ENCODE measurements around the gene MECP2. TPM values are rescaled to one million over a fixed set of nuclear protein-coding genes. Genes with fewer than 3 reads are reported as not detected.

Gene MECP2
- total RNA-seq, 1 donor from 2014 or later, result 58.2 TPM

GRCh38 chrX:154072192-154072591 lies 25.3 kb downstream of the MECP2 start:
- Mint-ChIP-seq H3K27me3 (ENCODE audit: low read depth) (no peaks in the 10 kb centered on the region), H3K4me1 (ENCODE audit: low read depth) (peaks cover 22% of the 10 kb centered on the region), H3K9me3 (no peaks in the 10 kb centered on the region), H3K36me3 (ENCODE audit: low read depth) (peaks cover 24% of the 10 kb centered on the region), H3K27ac (no peak overlapping the region), H3K4me3 (ENCODE audit: low read depth) (no peak overlapping the region)
- no peak for DNase-seq (ENCODE audit: low spot score)
- intact Hi-C loops (cut with micrococcal nuclease), result no loop called here

- Mint-ChIP-seq H3K27me3 (ENCODE audit: low read depth) (no peaks in the 10 kb centered on the region), H3K36me3 (ENCODE audit: low read depth) (peaks cover 13% of the 10 kb centered on the region), H3K4me3 (ENCODE audit: low read depth) (no peak overlapping the region), H3K9me3 (no peaks in the 10 kb centered on the region), H3K27ac (no peak overlapping the region), H3K4me1 (ENCODE audit: low read depth) (peaks cover 14% of the 10 kb centered on the region)
- no peak for DNase-seq (ENCODE audit: low spot score)
- intact Hi-C loops (cut with micrococcal nuclease), result no loop called here
These were observed 29.0 kb downstream of the MECP2 start for GRCh38 chrX:154068560-154068959.

- intact Hi-C loops (cut with micrococcal nuclease), result no loop called here
These were observed 32.7 kb downstream of the MECP2 start for GRCh38 chrX:154064637-154065435.

DNA sequence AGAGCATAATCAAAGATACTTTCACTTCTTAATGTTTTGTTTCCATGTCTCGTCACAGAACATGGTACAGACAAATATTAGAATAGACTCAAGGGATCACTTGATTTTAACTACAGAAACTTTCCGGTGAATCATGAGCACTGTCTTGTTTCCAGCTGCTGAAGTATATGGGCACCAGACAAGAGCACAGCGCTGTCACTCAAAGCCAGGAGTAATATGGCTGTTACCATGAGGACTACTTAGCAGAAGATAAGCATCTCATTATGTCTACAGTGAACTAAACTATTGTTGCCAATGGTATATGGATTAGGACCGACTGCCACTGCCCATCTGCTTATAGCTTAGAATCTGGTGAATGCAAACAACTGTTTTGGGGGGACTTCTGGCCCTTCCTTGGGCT lies 34.3 kb downstream of the MECP2 start:
- intact Hi-C loops (cut with micrococcal nuclease), result no loop called here
- Mint-ChIP-seq H3K4me1 (ENCODE audit: low read depth) (peaks cover 39% of the 10 kb centered on the region), H3K36me3 (ENCODE audit: low read depth) (peaks cover 24% of the 10 kb centered on the region), H3K4me3 (ENCODE audit: low read depth) (no peak overlapping the region), H3K27ac (no peak overlapping the region), H3K27me3 (ENCODE audit: low read depth) (no peaks in the 10 kb centered on the region), H3K9me3 (no peaks in the 10 kb centered on the region)
- DNase-seq (ENCODE audit: low spot score), result no peak

More at GRCh38 chrX:154064637-154065435, 32.7 kb downstream of the MECP2 start:
- Mint-ChIP-seq H3K27ac (peak overlapping the region; percentile 3), H3K4me1 (ENCODE audit: low read depth) (peaks cover 28% of the 10 kb centered on the region), H3K4me3 (ENCODE audit: low read depth) (no peak overlapping the region), H3K27me3 (ENCODE audit: low read depth) (no peaks in the 10 kb centered on the region), H3K36me3 (ENCODE audit: low read depth) (peaks cover 16% of the 10 kb centered on the region), H3K9me3 (no peaks in the 10 kb centered on the region)
- DNase-seq (ENCODE audit: low spot score), result no peak

DNA sequence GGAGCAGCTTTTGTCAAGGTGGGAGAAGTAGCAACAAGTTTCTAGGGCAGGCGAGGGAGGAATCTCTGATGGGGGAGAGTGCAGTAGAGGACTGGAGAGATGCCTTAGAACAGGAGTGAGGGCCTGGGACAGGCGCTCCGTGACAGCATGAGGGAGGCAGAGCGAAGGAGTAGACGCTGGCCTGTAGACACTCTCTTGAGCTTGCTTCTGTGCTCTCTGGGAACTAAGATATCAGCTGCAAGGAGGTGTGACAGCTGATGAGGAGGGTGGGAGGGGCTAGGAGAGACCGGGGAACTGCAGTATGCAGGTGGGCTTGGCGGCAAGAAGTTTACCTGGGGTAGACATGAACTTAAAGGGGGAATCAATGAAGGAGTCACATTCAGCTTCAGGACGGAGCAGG lies 35.7 kb downstream of the MECP2 start:
- H3K27ac Mint-ChIP-seq, result no peak overlapping the region
- H3K27me3 Mint-ChIP-seq (ENCODE audit: low read depth), result no peaks in the 10 kb centered on the region
- H3K36me3 Mint-ChIP-seq (ENCODE audit: low read depth), result peaks cover 33% of the 10 kb centered on the region
- no peak for DNase-seq (ENCODE audit: low spot score)
- H3K4me3 Mint-ChIP-seq (ENCODE audit: low read depth), result no peak overlapping the region
- H3K9me3 Mint-ChIP-seq, result no peaks in the 10 kb centered on the region
- H3K4me1 Mint-ChIP-seq (ENCODE audit: low read depth), result peaks cover 50% of the 10 kb centered on the region
- intact Hi-C loops (cut with micrococcal nuclease), result no loop called here

DNA sequence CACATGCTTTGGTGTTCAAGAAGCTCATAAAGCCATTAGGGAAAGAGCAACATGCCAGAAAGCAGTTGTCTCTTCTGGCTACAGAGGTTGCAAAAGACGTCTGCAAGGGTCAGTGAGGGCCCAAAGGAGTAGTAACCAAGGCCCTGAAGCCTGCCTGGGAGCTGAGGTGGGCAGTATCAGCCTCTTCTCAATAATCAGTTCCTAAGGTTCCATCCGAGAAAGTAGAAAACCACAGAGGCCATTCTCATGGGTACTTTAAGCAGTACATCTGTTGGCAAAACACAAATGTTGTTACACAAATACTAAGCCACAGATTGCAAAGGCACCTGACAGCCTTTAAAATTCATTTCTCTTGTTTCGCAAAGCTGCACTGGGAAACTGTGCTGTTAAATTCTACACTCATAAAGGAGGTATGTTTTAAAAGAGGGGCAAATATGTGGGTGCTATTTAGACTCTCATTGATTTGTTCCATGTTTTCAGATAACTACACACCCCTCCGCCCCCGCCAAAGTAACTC lies 37.7 kb downstream of the MECP2 start:
- Mint-ChIP-seq H3K27ac (peak overlapping the region; percentile 27), H3K4me3 (ENCODE audit: low read depth) (no peak overlapping the region), H3K36me3 (ENCODE audit: low read depth) (peaks cover 44% of the 10 kb centered on the region), H3K4me1 (ENCODE audit: low read depth) (peaks cover 52% of the 10 kb centered on the region), H3K27me3 (ENCODE audit: low read depth) (no peaks in the 10 kb centered on the region), H3K9me3 (no peaks in the 10 kb centered on the region)
- no peak for DNase-seq (ENCODE audit: low spot score)
- intact Hi-C loops (cut with micrococcal nuclease), result loop anchor here (5.0 kb wide), 1 partner anchor 38 kb away; the partner anchor contains the start of gene MECP2

DNA sequence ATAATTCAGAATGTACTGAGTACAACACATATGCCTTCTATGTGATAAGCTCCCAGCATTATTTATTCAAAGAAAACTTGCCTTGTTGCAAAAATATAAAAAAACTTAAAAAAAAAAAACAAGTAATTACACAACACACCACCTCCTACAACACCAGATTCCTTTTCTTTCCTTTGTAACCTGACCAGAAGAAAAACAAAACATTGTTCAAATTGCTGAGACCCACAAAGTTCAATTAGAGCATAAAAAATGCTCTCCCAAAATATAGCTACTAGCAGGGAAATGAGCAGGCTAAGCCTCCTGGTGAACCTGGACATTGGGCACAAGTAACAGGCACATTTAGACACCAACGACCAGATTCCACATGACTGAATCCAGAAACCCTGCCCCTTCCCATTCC lies 38.3 kb downstream of the MECP2 start:
- peaks cover 39% of the 10 kb centered on the region for H3K36me3 Mint-ChIP-seq (ENCODE audit: low read depth)
- no peak for DNase-seq (ENCODE audit: low spot score)
- H3K4me3 Mint-ChIP-seq (ENCODE audit: low read depth), result no peak overlapping the region
- intact Hi-C loops (cut with micrococcal nuclease), result loop anchor here (5.0 kb wide), 1 partner anchor 38 kb away; the partner anchor contains the start of gene MECP2
- no peaks in the 10 kb centered on the region for H3K27me3 Mint-ChIP-seq (ENCODE audit: low read depth)
- no peaks in the 10 kb centered on the region for H3K9me3 Mint-ChIP-seq
- peak overlapping the region; percentile 27 for H3K27ac Mint-ChIP-seq
- peaks cover 48% of the 10 kb centered on the region for H3K4me1 Mint-ChIP-seq (ENCODE audit: low read depth)

DNA sequence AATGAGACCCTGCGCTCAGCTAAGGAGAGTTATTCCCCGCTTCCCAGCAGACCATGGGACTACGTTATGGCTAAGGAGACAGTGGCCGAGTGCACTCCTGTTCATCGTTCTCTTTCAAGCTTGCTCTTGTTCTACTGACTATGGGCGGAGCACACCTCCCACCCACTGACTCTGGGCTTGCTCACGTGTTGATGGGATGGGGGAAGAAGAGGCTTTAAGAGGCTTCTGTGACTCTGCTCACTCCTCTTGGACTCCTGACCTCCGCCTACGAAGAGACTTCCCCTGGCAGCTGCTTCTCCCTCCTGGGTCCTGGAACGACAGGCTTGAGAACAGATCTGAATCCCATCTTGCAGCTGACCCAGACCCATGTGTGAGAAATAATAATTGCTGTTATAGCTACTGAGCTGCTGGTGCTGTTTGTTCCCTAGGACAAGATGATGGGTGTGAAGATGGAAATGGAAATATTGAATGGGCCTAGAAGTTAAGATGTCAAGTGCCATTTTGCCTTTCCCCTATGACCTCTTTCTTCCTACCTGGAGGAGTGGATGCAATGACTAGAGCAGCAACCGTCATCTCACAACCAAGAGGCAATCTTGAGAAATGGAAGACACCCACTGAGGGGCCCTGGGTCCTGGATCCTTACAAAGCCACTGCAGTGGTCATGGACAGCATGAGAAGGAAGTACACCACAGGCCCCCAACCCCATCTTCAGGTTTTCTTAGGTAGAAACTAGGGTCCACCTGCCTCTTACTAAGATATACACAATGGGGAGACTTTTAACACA lies 39.1 kb downstream of the MECP2 start:
- no peak for DNase-seq (ENCODE audit: low spot score)
- peaks cover 43% of the 10 kb centered on the region for H3K4me1 Mint-ChIP-seq (ENCODE audit: low read depth)
- no peak overlapping the region for H3K4me3 Mint-ChIP-seq (ENCODE audit: low read depth)
- peak overlapping the region; percentile 78 for H3K27ac Mint-ChIP-seq
- peaks cover 38% of the 10 kb centered on the region for H3K36me3 Mint-ChIP-seq (ENCODE audit: low read depth)
- H3K27me3 Mint-ChIP-seq (ENCODE audit: low read depth), result no peaks in the 10 kb centered on the region
- no peaks in the 10 kb centered on the region for H3K9me3 Mint-ChIP-seq
- intact Hi-C loops (cut with micrococcal nuclease), result loop anchor here (5.0 kb wide), 1 partner anchor 39 kb away; the partner anchor contains the start of gene MECP2

GRCh38 chrX:154057791-154058190 lies 39.7 kb downstream of the MECP2 start:
- Mint-ChIP-seq H3K4me3 (ENCODE audit: low read depth) (no peak overlapping the region), H3K27me3 (ENCODE audit: low read depth) (no peaks in the 10 kb centered on the region), H3K36me3 (ENCODE audit: low read depth) (peaks cover 38% of the 10 kb centered on the region), H3K4me1 (ENCODE audit: low read depth) (peaks cover 42% of the 10 kb centered on the region), H3K27ac (peak overlapping the region; percentile 65), H3K9me3 (no peaks in the 10 kb centered on the region)
- DNase-seq (ENCODE audit: low spot score), result no peak
- intact Hi-C loops (cut with micrococcal nuclease), result loop anchor here (5.0 kb wide), 1 partner anchor 40 kb away; the partner anchor contains the start of gene MECP2

GRCh38 chrX:154056770-154057241 lies 40.7 kb downstream of the MECP2 start:
- H3K27ac Mint-ChIP-seq, result peak overlapping the region; percentile 65
- H3K9me3 Mint-ChIP-seq, result no peaks in the 10 kb centered on the region
- H3K36me3 Mint-ChIP-seq (ENCODE audit: low read depth), result peaks cover 35% of the 10 kb centered on the region
- no peak for DNase-seq (ENCODE audit: low spot score)
- no peaks in the 10 kb centered on the region for H3K27me3 Mint-ChIP-seq (ENCODE audit: low read depth)
- no peak overlapping the region for H3K4me3 Mint-ChIP-seq (ENCODE audit: low read depth)
- intact Hi-C loops (cut with micrococcal nuclease), result loop anchor here (5.0 kb wide), 1 partner anchor 40 kb away; the partner anchor contains the start of gene MECP2
- H3K4me1 Mint-ChIP-seq (ENCODE audit: low read depth), result peaks cover 42% of the 10 kb centered on the region

DNA sequence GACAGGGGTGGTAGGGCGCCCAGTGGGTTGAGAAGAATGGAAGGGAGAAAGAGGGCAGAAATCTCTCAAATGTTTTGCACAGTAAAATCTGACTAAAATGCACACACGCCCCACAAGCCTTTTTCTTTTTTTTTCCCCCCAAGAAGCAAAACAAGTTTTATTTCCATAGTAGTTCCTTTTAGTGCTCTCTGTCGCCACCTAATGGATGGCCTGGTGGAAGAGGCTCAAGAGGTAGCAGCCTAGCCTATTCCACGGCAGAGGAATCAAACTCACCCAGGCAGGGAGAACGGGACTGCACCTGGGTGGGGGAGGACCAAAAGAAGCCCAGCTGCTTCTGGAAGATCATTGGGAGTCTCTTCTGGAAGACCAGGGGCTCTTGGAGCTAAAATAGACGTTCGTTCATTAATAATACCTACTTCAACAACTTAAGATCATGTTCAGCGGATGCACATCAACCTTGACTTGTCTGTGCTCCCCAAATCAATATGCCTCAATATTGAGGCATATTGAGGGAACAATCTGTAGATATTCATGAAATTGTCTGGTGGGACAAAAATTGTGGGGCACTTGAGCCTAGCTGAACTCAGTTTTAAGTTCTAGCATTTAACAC lies 46.2 kb downstream of the MECP2 start:
- Mint-ChIP-seq H3K27me3 (ENCODE audit: low read depth) (no peaks in the 10 kb centered on the region), H3K27ac (peak overlapping the region; percentile 62), H3K9me3 (no peaks in the 10 kb centered on the region), H3K36me3 (ENCODE audit: low read depth) (peaks cover 47% of the 10 kb centered on the region), H3K4me1 (ENCODE audit: low read depth) (peaks cover 22% of the 10 kb centered on the region), H3K4me3 (ENCODE audit: low read depth) (no peak overlapping the region)
- DNase-seq (ENCODE audit: low spot score), result peak; percentile 37
- intact Hi-C loops (cut with micrococcal nuclease), result no loop called here

DNA sequence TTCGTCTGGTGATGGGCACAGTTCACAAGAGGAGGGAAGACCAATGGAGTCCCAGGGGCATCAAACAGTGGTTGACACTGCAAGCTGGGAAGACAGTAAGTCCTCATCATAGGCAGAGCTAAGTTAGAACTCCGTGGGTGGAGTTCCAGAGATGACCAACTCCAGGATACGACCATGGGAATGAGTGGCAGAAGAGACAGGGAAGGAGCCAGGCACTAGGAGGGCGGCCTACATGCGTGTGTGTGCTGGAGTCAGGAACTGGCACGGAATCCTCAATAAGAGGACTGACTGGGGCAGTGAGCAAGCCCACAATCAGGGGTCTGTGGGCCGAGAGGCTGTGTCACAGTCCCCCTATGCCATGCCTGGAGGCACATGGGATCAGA lies 47.4 kb downstream of the MECP2 start:
- intact Hi-C loops (cut with micrococcal nuclease), result no loop called here
- no peak for DNase-seq (ENCODE audit: low spot score)
- Mint-ChIP-seq H3K4me3 (ENCODE audit: low read depth) (no peak overlapping the region), H3K9me3 (no peaks in the 10 kb centered on the region), H3K4me1 (ENCODE audit: low read depth) (peaks cover 22% of the 10 kb centered on the region), H3K27ac (peak overlapping the region; percentile 22), H3K27me3 (ENCODE audit: low read depth) (no peaks in the 10 kb centered on the region), H3K36me3 (ENCODE audit: low read depth) (peaks cover 44% of the 10 kb centered on the region)
